ENCODE results near the gene LRRK2.

DNA sequence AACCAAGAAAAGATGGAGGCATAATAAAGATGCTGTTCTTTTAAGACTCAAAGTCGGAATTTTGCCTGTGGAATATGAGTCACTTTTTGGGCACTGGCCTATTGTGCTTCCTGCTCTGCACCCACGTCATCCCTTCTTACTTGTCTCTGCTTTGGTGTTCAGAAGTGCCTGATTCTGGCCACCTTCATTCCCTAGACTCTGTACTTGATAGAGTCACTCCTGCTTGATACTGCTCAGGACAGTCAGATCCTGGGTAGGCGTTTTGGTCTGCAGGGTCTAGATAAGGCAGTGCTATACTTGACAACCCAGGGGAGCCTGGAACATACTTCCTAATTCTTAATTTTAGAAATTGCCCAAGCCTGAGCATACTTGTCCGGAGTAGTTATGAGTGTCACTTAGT, 1.9 kb downstream of the LRRK2 start:
- TF ChIP-seq ZBTB1 (tag by site-specific recombination; IDR thresholded peaks at IDR 0.05) (no peak), ZNF302 (tag by site-specific recombination; IDR thresholded peaks at IDR 0.05; ENCODE audit: low read depth) (no peak), CTCF (tag by site-specific recombination; IDR thresholded peaks at IDR 0.05) (no peak)
